ENCODE results near the gene BSN. TPM values are rescaled to one million over a fixed set of nuclear protein-coding genes. Genes with fewer than 3 reads are reported as not detected.

Gene BSN
- total and polyA plus RNA-seq, 2 of the 4 experiments (the other 2 are of a cell fraction): under 0.01 to 0.03 TPM

DNA sequence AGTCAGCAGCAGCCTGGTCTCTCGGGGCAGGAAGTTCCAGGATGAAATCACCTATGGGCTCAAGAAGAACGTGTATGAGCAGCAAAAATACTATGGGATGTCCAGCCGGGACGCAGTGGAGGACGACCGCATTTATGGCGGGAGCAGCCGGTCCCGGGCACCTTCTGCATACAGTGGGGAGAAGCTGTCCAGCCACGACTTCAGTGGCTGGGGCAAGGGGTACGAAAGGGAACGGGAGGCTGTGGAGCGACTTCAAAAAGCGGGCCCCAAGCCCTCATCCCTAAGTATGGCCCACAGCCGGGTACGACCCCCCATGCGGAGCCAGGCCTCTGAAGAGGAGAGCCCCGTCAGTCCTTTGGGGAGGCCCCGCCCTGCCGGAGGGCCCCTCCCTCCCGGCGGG, 107.7 kb downstream of the BSN start:
- in situ Hi-C loops (cut with MboI; ENCODE audit: low sequenced_read_pairs) (no loop called here), dilution Hi-C loops (cut with HindIII; ENCODE audit: low sequenced_read_pairs, unreplicated experiment) (no loop called here), intact Hi-C loops (cut with micrococcal nuclease) (no loop called here)
- Histone ChIP-seq H4K8ac (ENCODE audit: low read depth in 2 of 2, low read length in 2 of 2) (no peak overlapping the region), H3K4me2 (ENCODE audit: low read depth, low read length) (no peak overlapping the region), H4K20me1 (ENCODE audit: insufficient read depth, low read length) (no peaks in the 10 kb centered on the region; the same call in 1 of the 2 replicates), H3K4me3 (ENCODE audit: insufficient read depth, low read depth, low read length) (no peak overlapping the region), H2BK120ac (ENCODE audit: low read depth, low read length) (no peak overlapping the region), H2BK15ac (ENCODE audit: low read depth, low read length) (no peak overlapping the region), H4K5ac (ENCODE audit: low read depth, low read length) (no peak overlapping the region), H3K4me1 (ENCODE audit: control insufficient read depth, insufficient read depth, low read length) (no peaks in the 10 kb centered on the region), H2BK20ac (ENCODE audit: low read depth, low read length) (no peak overlapping the region), H3K9me3 (ENCODE audit: control insufficient read depth, insufficient read depth, low read length) (no peaks in the 10 kb centered on the region), H3K27me3 (ENCODE audit: control insufficient read depth, insufficient read depth, low read length) (peaks cover 29% of the 10 kb centered on the region), H4K91ac (ENCODE audit: insufficient read depth, low read depth, low read length) (no peak overlapping the region), H3K36me3 (ENCODE audit: control insufficient read depth, insufficient read depth, low read length) (no peaks in the 10 kb centered on the region), H3K79me1 (ENCODE audit: low read depth in 1 of 2, low read length in 2 of 2) (no peaks in the 10 kb centered on the region), H3K9ac (ENCODE audit: low read depth, low read length) (no peak overlapping the region), H3K23ac (ENCODE audit: low read depth, low read length) (no peak overlapping the region), H3K9me1 (ENCODE audit: insufficient read depth, low read length) (no peaks in the 10 kb centered on the region), H3K14ac (replicated peaks; ENCODE audit: low read depth, low read length) (no peak overlapping the region), H3K4ac (ENCODE audit: low read depth, low read length) (no peak overlapping the region), H2BK5ac (ENCODE audit: low read depth, low read length, poor library complexity, severe bottlenecking) (no peak overlapping the region), H2AK5ac (ENCODE audit: low read depth, low read length) (no peak overlapping the region), H3K56ac (ENCODE audit: extremely low read depth, insufficient read depth, low read length) (no peak overlapping the region), H3K27ac (ENCODE audit: insufficient read depth, low read length) (no peak overlapping the region), H3K18ac (ENCODE audit: low read depth, low read length) (no peak overlapping the region), H2AFZ (replicated peaks; ENCODE audit: low read length, poor library complexity) (no peak overlapping the region), H2AK9ac (replicated peaks; ENCODE audit: low read depth, low read length, poor library complexity) (no peak overlapping the region)
- no peak for DNase-seq
- ChIA-PET CTCF (no interaction called here), POLR2A (ENCODE audit: unreplicated experiment) (no interaction called here)
- BruUV-seq (replicated peaks): no TSS peak
- TF ChIP-seq RCOR1 (IDR thresholded peaks at IDR 0.05; ENCODE audit: insufficient replicate concordance, low read length): no peak
- TF ChIP-seq RFX5 (IDR thresholded peaks at IDR 0.05; ENCODE audit: low read depth, low read length): no peak
- TF ChIP-seq MAFK (IDR thresholded peaks at IDR 0.05; ENCODE audit: low read depth, low read length): no peak
- TF ChIP-seq NFE2L2 (IDR thresholded peaks at IDR 0.05; ENCODE audit: low read depth, low read length): no peak
- no peak for TF ChIP-seq MAZ (IDR thresholded peaks at IDR 0.05; ENCODE audit: borderline replicate concordance, low read depth, low read length)
- 85% methylated on average over 6 of the region's 22 CpGs; no CpG with 5 or more reads in 1 of the 2 experiments for WGBS, 2 experiments (ENCODE audit: extremely low coverage in 2 of 2, insufficient read length in 1 of 2)
- ATAC-seq (ENCODE audit: low read depth): no peak

Data from IMR-90 (cell line).